Cardiac fibroblast (primary cell): ENCODE data around the gene ARNT2.
A peak's percentile ranks its signal among the peaks of the same experiment; 100 is the strongest.
"Not testable (repeated sequence)": the region's sequence is repeated elsewhere in the genome, so short reads cannot be mapped to it uniquely, and the experiment has no call there.

ENCODE experiments used
- DNase-seq, 2 donors: peaks; one replicate each; pipeline versions ENCODE4 v3.0.0 to v3.0.0-alpha.2; 2010; ENCODE audit warnings: low read depth in 2 of 2
- H3K4me3 ChIP-seq, 2 donors: replicated peaks in 1 of 2; 1 replicate in 1 of 2; 2 replicates in 1 of 2; pipeline ENCODE4 v1.5.1; 2011; ENCODE audit warnings: low read depth in 2 of 2, low read length in 2 of 2, mild to moderate bottlenecking in 2 of 2, moderate library complexity in 1 of 2
- TF ChIP-seq, protein P1 (sequence below): IDR thresholded peaks from one replicate; pipeline ENCODE4 v1.5.1; 2011; ENCODE audit warnings: low read depth, mild to moderate bottlenecking, low read length, inconsistent platforms

Gene ARNT2

GRCh38 chr15:80640531-80641121 is 236.4 kb downstream of the ARNT2 start:
- TF ChIP-seq, protein P1, sequence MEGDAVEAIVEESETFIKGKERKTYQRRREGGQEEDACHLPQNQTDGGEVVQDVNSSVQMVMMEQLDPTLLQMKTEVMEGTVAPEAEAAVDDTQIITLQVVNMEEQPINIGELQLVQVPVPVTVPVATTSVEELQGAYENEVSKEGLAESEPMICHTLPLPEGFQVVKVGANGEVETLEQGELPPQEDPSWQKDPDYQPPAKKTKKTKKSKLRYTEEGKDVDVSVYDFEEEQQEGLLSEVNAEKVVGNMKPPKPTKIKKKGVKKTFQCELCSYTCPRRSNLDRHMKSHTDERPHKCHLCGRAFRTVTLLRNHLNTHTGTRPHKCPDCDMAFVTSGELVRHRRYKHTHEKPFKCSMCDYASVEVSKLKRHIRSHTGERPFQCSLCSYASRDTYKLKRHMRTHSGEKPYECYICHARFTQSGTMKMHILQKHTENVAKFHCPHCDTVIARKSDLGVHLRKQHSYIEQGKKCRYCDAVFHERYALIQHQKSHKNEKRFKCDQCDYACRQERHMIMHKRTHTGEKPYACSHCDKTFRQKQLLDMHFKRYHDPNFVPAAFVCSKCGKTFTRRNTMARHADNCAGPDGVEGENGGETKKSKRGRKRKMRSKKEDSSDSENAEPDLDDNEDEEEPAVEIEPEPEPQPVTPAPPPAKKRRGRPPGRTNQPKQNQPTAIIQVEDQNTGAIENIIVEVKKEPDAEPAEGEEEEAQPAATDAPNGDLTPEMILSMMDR: no peak
- no peak overlapping the region for H3K4me3 ChIP-seq
- DNase-seq: no peak

GRCh38 chr15:80641384-80641783 is 237.2 kb downstream of the ARNT2 start:
- DNase-seq: no peak
- TF ChIP-seq, protein P1: no peak
- H3K4me3 ChIP-seq: no peak overlapping the region

DNA sequence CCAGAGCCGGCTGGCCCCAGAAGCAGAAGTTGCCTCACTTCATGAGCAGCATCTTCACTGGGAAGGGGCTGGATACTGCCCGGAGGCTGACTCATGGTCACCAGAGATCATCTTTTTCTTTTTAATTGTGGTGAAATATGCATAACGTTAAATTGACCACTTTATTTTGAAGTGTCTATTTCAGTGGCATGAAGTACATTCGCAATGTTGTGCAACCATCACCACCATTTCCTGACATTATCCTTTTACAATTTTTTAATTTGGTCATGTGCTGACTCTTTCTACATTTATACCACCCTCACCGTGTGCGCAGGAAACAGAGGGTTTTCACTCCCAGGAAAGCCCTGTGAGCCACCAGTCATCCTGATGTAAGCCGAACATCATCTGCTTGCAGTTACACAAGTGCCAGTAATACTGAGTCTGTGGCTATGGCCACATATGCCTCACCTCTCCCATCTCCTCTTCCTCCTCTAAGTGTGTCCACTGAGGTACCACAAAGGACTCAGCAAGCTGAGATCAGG is 239.3 kb downstream of the ARNT2 start:
- TF ChIP-seq, protein P1: no peak
- peak; percentile 51 to 67 for DNase-seq
- H3K4me3 ChIP-seq: no peak overlapping the region

DNA sequence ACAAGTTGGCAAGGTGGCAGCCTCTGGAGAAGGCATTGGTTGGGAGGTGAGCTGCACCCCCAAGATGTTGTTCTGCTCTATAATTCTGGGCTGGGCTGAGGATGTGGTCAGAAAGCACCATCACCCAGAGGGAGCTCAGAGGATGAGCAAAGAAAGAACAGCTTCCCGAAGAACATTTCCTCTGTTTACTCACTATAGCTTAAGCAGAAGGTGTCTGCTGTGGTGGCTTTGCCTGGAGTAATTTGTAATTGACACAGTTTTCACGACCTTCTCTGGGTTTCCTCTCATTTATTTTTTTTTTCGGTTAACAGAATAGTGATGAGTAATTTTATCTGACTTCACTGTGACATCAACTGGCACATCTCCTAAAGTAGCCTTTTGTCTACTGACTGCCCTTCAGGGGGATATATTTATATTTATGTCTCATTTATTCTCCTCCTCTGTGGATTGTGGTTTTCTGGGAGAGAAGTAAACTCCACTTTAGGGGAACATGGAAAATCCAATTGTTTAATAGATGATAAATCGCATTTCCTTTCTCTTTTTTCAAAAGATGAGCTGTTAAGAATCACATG is 241.4 kb downstream of the ARNT2 start:
- TF ChIP-seq, protein P1: no peak
- H3K4me3 ChIP-seq: no peak overlapping the region
- peak in 1 of 2 donors; percentile 28 for DNase-seq

DNA sequence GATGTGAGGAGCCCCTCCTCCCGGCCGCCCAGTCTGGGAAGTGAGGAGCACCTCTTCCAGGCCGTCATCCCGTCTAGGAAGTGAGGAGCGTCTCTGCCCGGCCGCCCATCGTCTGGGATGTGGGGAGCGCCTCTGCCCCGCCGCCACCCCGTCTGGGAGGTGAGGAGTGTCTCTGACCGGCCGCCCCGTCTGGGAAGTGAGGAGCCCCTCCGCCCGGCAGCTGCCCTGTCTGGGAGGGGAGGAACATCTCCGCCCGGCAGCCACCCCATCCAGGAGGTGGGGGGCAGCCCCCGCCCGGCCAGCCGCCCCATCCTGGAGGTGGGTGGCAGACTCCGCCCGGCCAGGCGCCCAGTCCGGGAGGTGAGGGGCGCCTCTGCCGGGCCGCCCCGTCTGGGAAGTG is 243.2 kb downstream of the ARNT2 start:
- not testable (repeated sequence) for H3K4me3 ChIP-seq, DNase-seq
